Measurements from ENCODE around the gene GSTM5.

Gene GSTM5

DNA sequence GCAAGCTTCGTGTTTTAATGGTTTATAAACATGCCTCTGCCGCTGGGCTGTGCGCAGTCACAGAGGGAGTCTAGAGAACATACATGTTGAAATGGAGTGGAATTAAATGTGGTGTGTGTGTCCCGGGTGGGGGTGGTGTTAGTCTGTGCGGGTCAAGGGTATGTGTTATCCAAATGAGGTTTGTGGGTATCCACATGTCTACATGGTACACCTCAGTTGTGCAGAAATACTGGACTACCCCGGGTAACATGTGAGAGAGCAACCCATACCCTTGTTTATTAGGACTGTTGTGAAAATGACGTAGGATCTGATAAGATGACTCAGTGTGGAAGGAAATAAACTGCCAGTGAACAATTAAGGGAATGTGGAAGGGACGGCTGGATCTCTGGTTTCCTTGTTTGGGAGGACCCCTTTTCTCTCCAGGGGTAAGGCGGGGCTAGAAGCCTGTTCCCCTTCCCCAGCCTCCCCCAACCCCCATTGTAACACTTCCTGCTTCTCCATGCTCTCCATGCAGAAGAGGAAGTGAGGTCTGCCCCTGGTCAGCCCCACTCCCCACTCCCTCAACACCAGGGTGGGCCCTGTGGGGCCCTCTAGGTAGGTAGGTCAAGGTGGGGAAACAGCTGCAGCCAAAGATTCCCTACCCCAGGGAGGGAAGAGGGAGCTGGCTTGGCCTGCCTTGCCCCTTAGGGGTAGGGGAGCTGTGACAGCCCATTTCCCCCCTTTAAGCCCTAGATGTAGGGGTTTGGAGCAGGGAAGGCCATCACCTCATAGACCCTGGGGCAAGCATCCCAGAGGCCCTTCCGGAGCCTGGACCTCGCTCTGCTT is 51.0 kb downstream of the GSTM5 start:
- DNase-seq = peak; percentile 36

DNA sequence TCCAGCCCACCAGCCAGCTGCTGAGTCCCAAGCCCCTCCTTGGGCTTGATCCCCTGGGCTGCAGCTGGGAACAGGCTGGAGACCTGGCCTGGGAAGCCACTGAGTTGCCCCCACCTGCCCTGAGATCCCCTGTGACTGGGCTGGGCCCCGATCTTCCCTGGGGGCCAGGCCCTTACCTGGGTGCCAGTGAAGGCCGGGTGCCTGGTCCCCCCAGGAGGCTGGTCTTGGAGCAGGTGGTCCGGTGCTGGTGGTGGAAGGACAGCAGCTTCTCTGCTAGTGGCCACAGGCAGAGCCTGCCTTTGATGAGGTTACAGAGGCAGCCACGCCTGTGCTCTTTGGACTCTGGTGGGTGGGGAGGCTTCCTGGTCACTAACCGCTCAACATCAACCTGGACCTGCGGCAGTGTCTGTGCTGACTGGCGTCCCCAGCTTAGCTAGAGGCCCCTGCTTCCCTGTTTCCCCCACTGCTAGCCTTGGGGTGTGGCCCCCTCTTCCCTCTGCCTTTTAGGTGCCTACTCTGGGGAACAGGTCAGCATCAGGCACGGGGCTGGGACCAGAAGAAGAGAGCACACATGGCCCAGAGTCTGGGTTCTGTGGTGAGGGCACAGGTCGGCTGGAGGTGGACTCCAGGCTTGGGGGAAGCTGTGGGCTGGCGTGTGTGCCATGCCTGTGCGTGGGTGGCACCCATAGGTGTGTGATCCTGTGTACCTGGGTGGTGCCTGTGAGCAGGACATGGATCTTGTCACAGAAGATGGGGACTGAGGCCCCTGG is 51.8 kb downstream of the GSTM5 start, which contains the start of gene EPS8L3:
TSS of gene EPS8L3 (minus strand) at position 278 of the 770 bp plus-strand sequence. CDS start 2,174 bp downstream, outside the sequence.
- DNase-seq = peak; percentile 13

DNA sequence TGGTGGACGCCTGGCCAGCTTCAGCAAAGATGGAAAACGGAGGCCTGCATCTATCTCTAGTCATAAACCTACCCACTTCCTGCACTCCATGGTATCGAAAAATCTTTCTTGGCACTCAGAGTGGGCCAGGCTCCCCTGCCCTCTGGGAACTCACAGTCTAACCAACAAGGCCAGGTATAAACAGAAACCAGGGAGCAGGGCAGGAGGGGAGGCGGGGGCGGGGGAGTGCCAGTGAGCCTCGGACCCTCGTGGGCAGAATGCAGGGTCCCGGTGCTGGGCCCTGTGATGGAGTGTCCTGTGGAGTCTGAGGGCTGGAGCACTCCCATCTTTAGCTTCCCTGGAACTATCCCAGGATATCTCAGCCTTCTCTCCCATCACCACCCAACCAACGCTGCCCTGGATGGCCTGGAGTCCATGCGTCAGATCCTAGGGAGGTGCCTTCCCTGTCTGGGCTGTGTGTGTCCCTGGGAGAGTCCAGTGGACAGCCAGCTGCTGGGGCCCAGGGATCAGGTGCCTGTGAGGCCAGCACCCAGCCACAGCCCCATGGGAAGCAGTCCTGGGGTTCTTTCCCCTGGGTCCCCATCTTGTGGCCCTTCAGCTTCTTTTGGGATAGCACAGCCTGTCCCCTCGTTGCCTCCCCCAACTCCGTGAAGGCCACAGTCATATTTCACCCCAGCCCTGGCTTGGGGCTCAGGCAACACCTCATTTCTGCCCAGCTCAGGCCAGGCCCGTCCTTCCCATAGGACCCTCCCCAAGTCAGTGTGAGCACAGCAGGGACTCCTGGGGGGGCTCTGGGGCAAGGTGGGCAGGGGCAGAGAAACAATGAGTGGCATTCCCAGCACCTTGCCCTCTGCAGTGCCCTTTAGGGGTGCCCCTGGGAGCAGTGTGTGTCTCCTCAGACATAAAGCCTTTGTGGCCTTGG is 52.8 kb downstream of the GSTM5 start:
- DNase-seq = peak; percentile 6

DNA sequence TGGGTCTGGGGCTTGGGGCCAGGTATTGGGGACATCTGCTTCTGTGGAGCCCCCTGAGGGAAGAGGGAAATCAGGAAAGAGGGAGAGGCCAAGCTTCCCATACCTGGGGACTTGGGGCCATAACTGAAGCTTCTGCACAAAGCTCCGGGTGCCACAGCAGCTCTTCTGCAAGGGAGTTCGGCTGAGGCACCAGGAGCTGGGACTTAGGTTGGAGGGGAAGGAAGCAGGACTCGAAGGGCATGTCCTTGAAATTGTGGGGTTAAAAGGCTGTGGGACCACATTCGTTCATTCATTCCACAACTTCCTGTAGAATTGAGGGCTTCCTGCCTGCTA is 53.4 kb downstream of the GSTM5 start:
- DNase-seq = peak; percentile 2

DNA sequence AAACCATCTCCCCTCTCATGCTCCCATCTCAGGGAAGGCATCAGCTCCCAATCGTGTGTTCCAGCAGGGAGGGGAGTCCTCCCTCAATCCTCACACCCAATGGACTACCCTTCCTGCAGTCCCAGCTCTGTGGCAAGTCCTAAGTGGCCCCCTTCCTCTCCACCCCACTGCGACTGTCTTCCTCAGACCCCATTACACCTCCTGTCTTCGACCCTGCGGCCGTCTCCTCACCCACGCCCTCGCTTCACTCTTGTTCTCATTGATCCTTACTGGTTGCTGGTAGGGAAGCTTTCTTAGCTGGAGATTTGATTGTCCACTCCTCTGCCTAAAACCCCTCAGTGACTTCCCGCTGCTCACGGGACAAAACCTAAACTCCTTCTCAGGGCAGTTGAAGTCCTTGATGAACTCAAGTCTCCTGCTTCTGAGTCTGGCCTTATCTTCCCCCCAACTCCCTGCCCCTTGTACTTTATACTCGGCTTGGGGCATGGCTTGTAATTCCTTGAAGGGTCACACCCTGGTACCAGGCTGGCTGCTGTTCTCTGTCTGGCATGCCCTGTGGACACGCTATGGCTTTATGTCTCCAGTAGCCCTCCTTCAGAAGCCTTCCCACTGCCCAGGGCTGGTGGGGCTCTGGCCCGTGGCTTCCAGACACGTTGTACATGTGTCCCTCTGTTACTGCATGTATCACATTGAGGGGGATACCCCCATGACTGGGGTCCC is 54.0 kb downstream of the GSTM5 start:
- DNase-seq = peak; percentile 7

DNA sequence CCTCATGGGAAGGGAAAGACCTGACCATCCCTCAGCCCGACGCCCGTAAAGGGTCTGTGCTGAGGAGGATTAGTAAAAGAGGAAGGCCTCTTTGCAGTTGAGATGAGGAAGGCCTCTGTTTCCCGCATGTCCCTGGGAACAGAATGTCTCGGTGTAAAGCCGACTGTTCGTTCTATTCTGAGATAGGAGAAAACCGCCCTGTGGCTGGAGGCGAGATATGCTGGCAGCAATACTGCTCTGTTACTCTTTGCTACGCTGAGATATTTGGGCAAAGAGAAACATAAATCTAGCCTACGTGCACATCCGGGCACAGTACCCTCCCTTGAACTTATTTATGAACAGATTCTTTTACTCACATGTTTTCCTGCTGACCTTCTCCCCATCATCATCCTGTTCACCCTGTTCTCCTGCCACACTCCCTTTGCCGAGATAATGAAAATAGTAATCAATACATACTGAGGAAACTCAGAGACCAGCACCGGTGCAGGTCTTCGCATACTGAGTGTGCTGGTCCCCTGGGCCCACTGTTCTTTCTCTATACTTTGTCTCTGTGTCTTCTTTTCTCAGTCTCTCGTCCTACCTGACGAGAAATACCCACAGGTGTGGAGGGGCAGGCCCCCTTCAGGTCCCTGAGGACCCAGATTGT is 55.1 kb downstream of the GSTM5 start:
- DNase-seq = peak; percentile 10
